B cell (primary cell): ENCODE data around the gene CBL. TPM values are rescaled to one million over a fixed set of nuclear protein-coding genes. Genes with fewer than 3 reads are reported as not detected.

ENCODE experiments used
- ATAC-seq: fragments of 200-7000 bp; cut with Tn5 transposase; one replicate; pipeline ENCODE4 v1.10.0; 2021; ENCODE audit warnings: low read depth, mild to moderate bottlenecking, moderate number of reproducible peaks, moderate library complexity
- CTCF ChIA-PET: fragments of 350-600 bp; sonication (Branson Sonifier 250); formaldehyde crosslinking; loops from one replicate; lab custom pipeline; 2021; ENCODE audit warnings: antibody characterized with exemption, inconsistent platforms; lab: Charles Lee
- POLR2A ChIA-PET: fragments of 350-600 bp; sonication (Branson Sonifier 250); formaldehyde crosslinking; loops from one replicate; lab custom pipeline; 2021; ENCODE audit warnings: antibody characterized with exemption; lab: Charles Lee
- DNase-seq: peaks from one replicate; pipeline ENCODE4 v3.0.0; 2013
- H2AFZ ChIP-seq: 2 replicates; pipeline ENCODE4 v1.6.1; 2012; ENCODE audit warnings: mild to moderate bottlenecking, low read depth, low read length; ENCODE audit not compliant: insufficient read depth, poor library complexity, severe bottlenecking
- H3K27ac ChIP-seq, 2 donors: 1 replicate in 1 of 2; 2 replicates in 1 of 2; pipeline ENCODE4 v1.5.1; 2012 to 2013; ENCODE audit warnings: low read length in 2 of 2, mild to moderate bottlenecking in 2 of 2, moderate library complexity in 1 of 2
- H3K27me3 ChIP-seq, 4 experiments: fragments of 200-600 bp in 1 of 4; sonication (generic) in 1 of 4; replicated peaks in 1 of 4; 1 replicate in 2 of 4; 2 replicates in 2 of 4; pipeline versions ENCODE4 v1.6.1 to v1.7.0; 2013 to 2016; ENCODE audit warnings: low read length in 3 of 4, mild to moderate bottlenecking in 2 of 4, mixed read lengths in 1 of 4, moderate library complexity in 1 of 4; ENCODE audit not compliant: insufficient read depth in 4 of 4, control insufficient read depth in 3 of 4; ENCODE audit errors: control extremely low read depth in 1 of 4
- H3K36me3 ChIP-seq, 2 experiments: replicated peaks in 1 of 2; 1 replicate in 1 of 2; 2 replicates in 1 of 2; pipeline versions ENCODE4 v1.6.1 to v1.7.1; 2013; ENCODE audit warnings: low read length in 1 of 2; ENCODE audit not compliant: insufficient read depth in 2 of 2, control insufficient read depth in 1 of 2; ENCODE audit errors: control extremely low read depth in 1 of 2, extremely low read depth in 1 of 2
- H3K4me1 ChIP-seq, 2 donors: fragments of 200-600 bp in 1 of 2; sonication (generic) in 1 of 2; 1 replicate in 1 of 2; 2 replicates in 1 of 2; pipeline versions ENCODE4 v1.5.1 to v1.6.1; 2013 to 2017; ENCODE audit warnings: low read length in 2 of 2; ENCODE audit not compliant: control insufficient read depth in 2 of 2, insufficient read depth in 2 of 2
- H3K4me2 ChIP-seq: replicated peaks from 2 replicates; pipeline ENCODE3; 2012; ENCODE audit warnings: mild to moderate bottlenecking, low read depth, low read length; ENCODE audit not compliant: poor library complexity, severe bottlenecking
- H3K4me3 ChIP-seq, 5 experiments: fragments of 200-600 bp in 1 of 5; sonication (generic) in 1 of 5; 1 replicate in 3 of 5; 2 replicates in 2 of 5; pipeline versions ENCODE4 v1.5.1 to v1.7.0; 2011 to 2016; ENCODE audit warnings: low read length in 4 of 5, mild to moderate bottlenecking in 4 of 5, low read depth in 2 of 5, control low read depth in 1 of 5, moderate library complexity in 1 of 5; ENCODE audit not compliant: insufficient read depth in 1 of 5; ENCODE audit errors: control extremely low read depth in 1 of 5, extremely low read depth in 1 of 5
- H3K79me2 ChIP-seq: fragments of 200-600 bp; sonication (generic); one replicate; pipeline ENCODE4 v1.6.0; 2016; ENCODE audit warnings: low read length; ENCODE audit not compliant: control insufficient read depth, insufficient read depth
- H3K9ac ChIP-seq: fragments of 200-600 bp; sonication (generic); 2 replicates; pipeline ENCODE4 v1.6.1; 2017; ENCODE audit warnings: mild to moderate bottlenecking, low read length, moderate library complexity
- H3K9me3 ChIP-seq, 3 donors: one replicate each; pipeline versions ENCODE4 v1.6.1 to v1.7.1; 2013; ENCODE audit warnings: low read length in 2 of 3; ENCODE audit not compliant: control insufficient read depth in 2 of 3, insufficient read depth in 1 of 3; ENCODE audit errors: control extremely low read depth in 1 of 3
- H4K20me1 ChIP-seq: 2 replicates; pipeline ENCODE4 v1.6.0; 2012; ENCODE audit warnings: mild to moderate bottlenecking, low read length; ENCODE audit not compliant: insufficient read depth, control insufficient read depth, poor library complexity, severe bottlenecking
- H3K27ac Mint-ChIP-seq: one replicate; pipeline ENCODE4 v1.8.0; 2021; ENCODE audit warnings: mixed read lengths
- H3K27me3 Mint-ChIP-seq: one replicate; pipeline ENCODE4 v1.8.0; 2021; ENCODE audit warnings: mixed read lengths
- H3K4me1 Mint-ChIP-seq: one replicate; pipeline ENCODE4 v1.8.0; 2021; ENCODE audit warnings: mixed read lengths
- H3K4me3 Mint-ChIP-seq: one replicate; pipeline ENCODE4 v1.8.0; 2021; ENCODE audit warnings: mixed read lengths
- H3K9me3 Mint-ChIP-seq: one replicate; pipeline ENCODE4 v1.8.0; 2022; ENCODE audit warnings: mixed read lengths; ENCODE audit not compliant: insufficient read depth
- EZH2 ChIP-seq: IDR thresholded peaks from 2 replicates; pipeline ENCODE4 v1.6.1; 2012; ENCODE audit warnings: borderline replicate concordance, low read depth, mild to moderate bottlenecking, moderate library complexity, low read length; ENCODE audit not compliant: insufficient read depth, poor library complexity, severe bottlenecking
- WGBS: methylation state at CpG from one replicate; pipeline ENCODE4 v1.1.5; 2013; ENCODE audit warnings: missing lambda C conversion rate; ENCODE audit not compliant: insufficient coverage; 5-methylcytosine and 5-hydroxymethylcytosine counted together
- intact Hi-C: fragments of 100-400 bp; cut with micrococcal nuclease; formaldehyde crosslinking; loops from one replicate; pipeline ENCODE4 v1.10.0; 2022
- polyA plus RNA-seq: library from polyadenylated mRNA; depleted of rRNA; stranded (reverse); fragments of >200 nt; gene quantifications from 2 replicates; pipeline ENCODE4 v1.2.3, GENCODE V29; 2012
- total RNA-seq, 2 donors: library from RNA; stranded (reverse); fragments of 120-200 nt in 1 of 2; gene quantifications; 1 replicate in 1 of 2; 2 replicates in 1 of 2; pipeline versions ENCODE4 v1.2.3 to v1.2.4, GENCODE V29; 2013 to 2022
- TF ChIP-seq, protein P1 (sequence below): fragments of 200-600 bp; IDR thresholded peaks from one replicate; pipeline ENCODE4 v1.8.0; 2022; ENCODE audit warnings: antibody characterized with exemption, mild to moderate bottlenecking

CBL gene
- total and polyA plus RNA-seq, 2 donors (not counting 1 experiment from before 2014, with no cell fraction given): 11.7 to 35.2 TPM

DNA sequence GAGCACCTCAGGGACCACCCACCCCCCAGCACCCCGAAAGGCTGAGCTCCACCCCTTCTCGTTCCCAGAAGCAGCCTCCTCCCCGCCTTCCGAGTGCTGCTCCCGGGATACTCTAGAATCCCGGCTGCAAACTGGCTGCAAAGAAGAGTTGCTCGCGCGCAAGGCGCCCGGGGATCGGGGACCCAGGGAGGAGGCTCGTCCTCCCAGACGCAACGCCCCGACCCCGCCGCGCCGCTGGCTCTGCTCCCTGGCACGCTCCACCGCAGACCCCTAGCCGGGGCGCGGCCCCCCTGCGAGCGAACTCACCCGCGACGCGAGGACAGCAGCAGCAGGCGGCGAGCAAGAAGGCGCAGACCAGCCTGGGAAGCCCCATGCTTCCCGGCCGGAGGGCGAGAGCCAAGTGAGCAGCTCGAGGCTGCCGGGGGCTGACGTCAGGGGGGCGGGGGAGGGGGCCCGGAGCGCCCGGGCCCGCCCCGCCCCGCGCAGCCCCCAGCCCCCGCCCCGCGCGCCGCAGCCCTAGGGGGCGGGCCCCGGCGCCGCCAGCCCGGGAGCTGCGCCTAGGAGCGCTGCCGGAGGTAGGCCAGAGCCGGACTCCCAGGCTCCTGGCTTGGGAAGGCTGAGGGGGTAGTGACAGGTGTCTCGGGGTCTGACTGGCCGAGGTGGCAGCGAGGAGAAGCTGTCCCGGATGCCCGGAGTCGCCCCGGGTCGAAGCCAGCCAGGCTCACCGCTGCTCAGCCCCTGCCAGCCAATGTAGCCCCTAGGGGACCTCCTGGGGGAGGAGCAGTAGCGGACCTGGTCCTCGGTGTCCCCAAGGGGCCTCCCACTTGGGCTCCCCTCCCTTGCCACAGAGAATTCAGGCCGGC, 110.8 kb downstream of the CBL start, which contains the start of gene MCAM:
TSS of gene MCAM (minus strand) at position 402 of the 863 bp plus-strand sequence. CDS start at position 373, 29 bp downstream.
- Histone ChIP-seq H3K79me2 (no peaks in the 10 kb centered on the region), H3K9ac (peak within 1 kb of the TSS; percentile 62), H2AFZ (peak within 1 kb of the TSS; percentile 59), H3K27me3 (peaks cover 0 to 61% (median 22%) of the 10 kb centered on the region in 4 experiments), H3K36me3 (no peaks in the 10 kb centered on the region), H4K20me1 (no peaks in the 10 kb centered on the region), H3K4me1 (peaks cover 35 to 53% of the 10 kb centered on the region in 2 donors), H3K4me3 (peak within 1 kb of the TSS in 4 of 5 experiments; percentile 15 to 60 (median 46)), H3K4me2 (peak within 1 kb of the TSS; percentile 83), H3K9me3 (peaks cover 0 to 9% (median 0%) of the 10 kb centered on the region in 3 donors), H3K27ac (no peak within 1 kb of the TSS)
- Mint-ChIP-seq H3K27ac (no peak within 1 kb of the TSS), H3K4me3 (peak within 1 kb of the TSS; percentile 83), H3K4me1 (peaks cover 34% of the 10 kb centered on the region), H3K9me3 (no peaks in the 10 kb centered on the region), H3K27me3 (peaks cover 13% of the 10 kb centered on the region)
- ATAC-seq (no peak), DNase-seq (peak; percentile 51)
- POLR2A ChIA-PET: no interaction called here
- CTCF ChIA-PET: interaction anchor here (1.2 to 3.5 kb wide), 2 partner anchors 9 to 120 kb away, joined by 5 to 16 read pairs; no protein-coding TSS in a partner anchor
- 2% methylated on average over 74 of the region's 74 CpGs for WGBS
- TF ChIP-seq, protein P1, sequence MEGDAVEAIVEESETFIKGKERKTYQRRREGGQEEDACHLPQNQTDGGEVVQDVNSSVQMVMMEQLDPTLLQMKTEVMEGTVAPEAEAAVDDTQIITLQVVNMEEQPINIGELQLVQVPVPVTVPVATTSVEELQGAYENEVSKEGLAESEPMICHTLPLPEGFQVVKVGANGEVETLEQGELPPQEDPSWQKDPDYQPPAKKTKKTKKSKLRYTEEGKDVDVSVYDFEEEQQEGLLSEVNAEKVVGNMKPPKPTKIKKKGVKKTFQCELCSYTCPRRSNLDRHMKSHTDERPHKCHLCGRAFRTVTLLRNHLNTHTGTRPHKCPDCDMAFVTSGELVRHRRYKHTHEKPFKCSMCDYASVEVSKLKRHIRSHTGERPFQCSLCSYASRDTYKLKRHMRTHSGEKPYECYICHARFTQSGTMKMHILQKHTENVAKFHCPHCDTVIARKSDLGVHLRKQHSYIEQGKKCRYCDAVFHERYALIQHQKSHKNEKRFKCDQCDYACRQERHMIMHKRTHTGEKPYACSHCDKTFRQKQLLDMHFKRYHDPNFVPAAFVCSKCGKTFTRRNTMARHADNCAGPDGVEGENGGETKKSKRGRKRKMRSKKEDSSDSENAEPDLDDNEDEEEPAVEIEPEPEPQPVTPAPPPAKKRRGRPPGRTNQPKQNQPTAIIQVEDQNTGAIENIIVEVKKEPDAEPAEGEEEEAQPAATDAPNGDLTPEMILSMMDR: no peak
- peak; percentile 14 for TF ChIP-seq EZH2
- intact Hi-C loops: no loop called here
